ENCODE data around the gene RAB25.
A peak's percentile ranks its signal among the peaks of the same experiment; 100 is the strongest.

RAB25 gene

DNA sequence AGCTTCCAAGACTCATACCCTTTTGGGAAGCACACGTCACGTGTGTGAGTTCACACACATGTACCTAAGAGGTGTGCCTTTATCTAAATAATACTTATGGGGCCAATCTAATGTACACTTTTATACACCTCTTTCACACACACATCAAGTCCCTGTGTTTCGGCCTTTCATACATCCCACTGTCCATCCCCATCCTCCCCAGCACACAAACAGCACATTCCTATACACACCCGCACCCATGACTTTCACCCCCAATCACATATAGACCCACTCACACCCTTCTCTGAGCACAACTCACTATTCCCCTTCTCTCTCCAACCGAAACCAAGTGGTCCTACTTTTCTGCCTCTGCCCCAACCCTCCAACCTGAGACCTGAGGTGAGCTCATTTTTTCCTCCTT, 17.8 kb downstream of the RAB25 start:
- DNase-seq (ENCODE audit: low read depth in 2 of 2), result no peak

DNA sequence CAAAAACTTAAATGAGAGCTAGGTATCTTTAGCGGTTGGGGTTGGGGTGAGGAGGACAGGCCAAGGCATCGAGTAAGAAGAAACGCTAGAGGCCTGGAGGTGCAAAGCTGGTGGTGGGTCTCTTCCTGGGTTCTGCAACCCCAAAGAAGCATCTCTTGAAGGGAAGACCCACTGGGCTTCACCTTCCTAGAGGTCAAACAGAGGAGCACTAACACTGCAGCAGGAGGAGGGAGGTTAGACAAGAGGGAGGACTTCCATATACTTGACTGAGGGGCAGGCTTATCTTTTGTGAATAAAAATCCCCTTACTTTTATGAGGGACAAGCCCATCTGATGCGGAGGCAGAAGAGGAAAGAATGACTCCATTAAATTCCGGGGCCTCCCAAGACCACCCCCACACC, 18.8 kb downstream of the RAB25 start:
- no peak for DNase-seq (ENCODE audit: low read depth in 2 of 2)

DNA sequence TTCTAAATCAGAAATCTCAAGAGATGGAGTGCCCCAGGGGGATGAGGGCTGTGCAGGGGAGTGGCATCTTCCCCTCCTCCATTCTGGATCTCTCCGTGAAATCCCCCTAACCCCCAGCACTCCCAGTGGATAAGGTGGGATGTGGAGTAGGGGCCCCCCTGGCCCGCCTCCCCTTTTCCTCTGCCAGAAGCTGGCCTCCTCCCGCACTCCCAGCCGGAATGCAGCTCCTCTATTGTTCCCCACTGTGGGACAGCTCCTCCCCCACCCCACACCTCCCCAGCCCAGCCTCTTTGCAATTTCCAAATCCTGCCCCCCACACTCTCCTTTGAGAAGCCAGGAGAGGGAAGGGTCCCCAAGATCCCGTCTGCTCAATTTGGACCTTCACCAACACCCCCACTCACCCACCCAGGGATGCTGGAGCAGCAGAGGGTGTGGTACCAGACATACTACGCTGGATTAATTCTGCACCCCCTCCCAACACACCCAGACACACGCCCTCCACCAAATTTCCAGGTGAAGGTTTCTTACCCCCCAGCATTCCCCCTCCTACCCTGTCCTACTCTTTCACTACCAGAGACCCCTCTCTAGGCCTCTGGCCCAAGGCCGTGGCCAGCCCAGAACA, 19.4 kb downstream of the RAB25 start:
- no peak for DNase-seq (ENCODE audit: low read depth in 2 of 2)

DNA sequence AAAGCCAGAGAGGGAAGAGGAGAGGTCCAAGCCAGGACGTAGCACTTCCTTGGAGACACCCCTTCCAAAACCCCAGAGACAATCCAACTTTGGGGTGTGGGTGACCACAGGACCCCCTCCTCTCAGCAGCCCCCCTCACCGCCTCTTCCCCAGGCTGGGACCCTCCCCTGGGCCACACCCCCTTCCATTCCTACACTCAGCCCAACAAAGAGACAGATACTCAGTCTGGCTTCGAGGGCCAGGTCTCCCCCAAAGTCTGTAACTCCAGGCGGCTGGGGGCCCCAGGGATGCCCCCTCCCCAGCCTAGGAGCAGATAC, 19.9 kb downstream of the RAB25 start:
- no peak for DNase-seq (ENCODE audit: low read depth in 2 of 2)

DNA sequence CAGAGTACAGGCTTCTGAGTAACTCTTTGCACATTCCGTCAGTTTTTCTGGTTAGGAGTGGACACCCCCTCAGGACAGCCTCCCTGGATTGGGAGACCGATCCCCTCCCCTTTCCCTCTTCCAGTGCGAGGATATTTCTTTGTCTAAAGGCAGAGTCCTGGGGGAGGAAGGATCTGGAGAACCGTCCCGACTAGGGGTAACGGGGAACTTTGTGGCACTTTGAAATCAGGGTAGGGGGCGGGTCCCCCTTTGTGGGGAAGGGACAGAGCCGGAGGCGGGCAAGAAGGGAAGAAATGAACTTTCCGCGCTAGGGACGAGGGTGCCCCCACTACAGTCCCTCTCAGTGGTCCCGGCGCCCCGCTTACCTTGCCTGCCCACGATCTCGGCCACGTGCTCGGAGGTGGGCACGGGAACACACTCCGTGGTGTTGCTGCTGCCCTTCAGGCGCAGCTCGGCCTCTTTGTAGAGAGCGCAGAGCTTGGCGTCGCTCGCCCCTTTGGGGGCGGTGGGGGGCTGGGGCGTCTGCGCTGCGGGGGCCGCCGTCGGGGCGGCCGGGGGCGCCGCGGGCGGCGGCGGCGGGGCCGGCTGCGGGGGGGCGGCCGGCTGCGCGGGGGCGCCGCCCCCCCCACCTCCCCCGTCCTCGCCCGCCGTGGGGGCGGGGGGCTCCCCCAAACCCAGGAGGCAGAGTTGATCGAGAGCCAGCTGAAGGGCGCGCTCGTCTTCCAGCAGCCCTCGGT, 20.4 kb downstream of the RAB25 start:
- DNase-seq (ENCODE audit: low read depth in 2 of 2), result no peak

DNA sequence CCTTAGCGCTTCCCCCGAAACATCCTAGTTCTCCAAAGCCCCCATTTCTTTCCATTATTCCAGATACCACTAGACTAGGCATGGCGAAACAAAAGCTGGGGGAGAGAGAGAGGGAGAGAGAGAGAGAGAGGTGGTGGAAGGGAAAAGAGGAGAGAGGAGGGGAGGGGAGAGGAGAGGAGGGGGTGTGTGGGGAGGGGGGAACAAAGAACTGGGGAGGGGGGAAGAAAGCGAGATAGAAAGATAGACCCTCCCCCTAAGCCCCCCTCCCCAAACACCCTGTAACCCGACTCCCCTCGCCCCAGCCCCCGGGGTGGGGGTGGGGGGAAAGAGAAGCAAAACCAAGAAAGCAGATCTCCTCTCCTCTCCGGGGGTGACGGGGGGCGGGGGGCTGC, 21.0 kb downstream of the RAB25 start:
- no peak for DNase-seq (ENCODE audit: low read depth in 2 of 2)

DNA sequence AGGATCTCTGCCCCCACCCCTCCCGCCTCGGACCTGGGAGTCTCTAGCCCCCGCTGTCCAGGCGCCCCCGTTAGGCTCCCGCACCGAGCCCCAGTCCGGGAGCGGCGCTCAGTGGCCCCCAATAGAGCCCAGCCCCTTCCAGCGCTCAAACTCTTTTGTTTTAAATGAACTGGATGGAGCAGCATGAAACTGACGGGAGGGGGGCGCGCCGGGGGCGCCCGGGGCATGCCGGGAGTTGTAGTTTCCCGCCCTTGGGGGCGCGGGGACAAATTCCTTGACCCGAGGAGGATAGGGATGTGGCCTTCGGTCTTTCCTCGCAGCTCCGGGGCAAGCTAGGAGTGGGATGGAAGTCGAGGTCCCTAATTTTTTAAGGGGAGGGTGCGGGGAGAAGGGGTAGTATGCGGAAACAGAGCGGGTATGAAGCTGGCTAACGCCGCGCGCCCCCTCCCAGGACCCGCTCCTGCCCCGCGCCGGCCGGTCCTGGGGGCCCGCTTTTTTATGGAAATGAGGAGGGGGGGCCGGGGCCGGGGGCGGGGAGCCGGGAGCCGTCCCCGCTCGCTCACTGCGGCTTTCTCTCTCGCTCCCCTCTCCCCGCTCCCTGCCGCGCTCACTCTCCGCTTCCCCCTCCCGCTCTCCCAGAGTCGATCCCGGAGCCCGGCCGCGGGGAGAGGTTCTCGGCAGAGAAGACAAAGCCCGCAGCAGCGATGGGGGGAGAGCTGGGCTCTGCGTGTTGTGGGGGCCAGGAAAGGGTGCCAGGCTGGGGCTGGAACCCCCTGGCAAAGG, 21.5 kb downstream of the RAB25 start, which contains the start of gene MEX3A:
TSS of gene MEX3A (minus strand) at position 157 of the 783 bp plus-strand sequence. CDS start 467 bp downstream, outside the sequence.
- DNase-seq (ENCODE audit: low read depth in 2 of 2), result peak; percentile 36 to 56

DNA sequence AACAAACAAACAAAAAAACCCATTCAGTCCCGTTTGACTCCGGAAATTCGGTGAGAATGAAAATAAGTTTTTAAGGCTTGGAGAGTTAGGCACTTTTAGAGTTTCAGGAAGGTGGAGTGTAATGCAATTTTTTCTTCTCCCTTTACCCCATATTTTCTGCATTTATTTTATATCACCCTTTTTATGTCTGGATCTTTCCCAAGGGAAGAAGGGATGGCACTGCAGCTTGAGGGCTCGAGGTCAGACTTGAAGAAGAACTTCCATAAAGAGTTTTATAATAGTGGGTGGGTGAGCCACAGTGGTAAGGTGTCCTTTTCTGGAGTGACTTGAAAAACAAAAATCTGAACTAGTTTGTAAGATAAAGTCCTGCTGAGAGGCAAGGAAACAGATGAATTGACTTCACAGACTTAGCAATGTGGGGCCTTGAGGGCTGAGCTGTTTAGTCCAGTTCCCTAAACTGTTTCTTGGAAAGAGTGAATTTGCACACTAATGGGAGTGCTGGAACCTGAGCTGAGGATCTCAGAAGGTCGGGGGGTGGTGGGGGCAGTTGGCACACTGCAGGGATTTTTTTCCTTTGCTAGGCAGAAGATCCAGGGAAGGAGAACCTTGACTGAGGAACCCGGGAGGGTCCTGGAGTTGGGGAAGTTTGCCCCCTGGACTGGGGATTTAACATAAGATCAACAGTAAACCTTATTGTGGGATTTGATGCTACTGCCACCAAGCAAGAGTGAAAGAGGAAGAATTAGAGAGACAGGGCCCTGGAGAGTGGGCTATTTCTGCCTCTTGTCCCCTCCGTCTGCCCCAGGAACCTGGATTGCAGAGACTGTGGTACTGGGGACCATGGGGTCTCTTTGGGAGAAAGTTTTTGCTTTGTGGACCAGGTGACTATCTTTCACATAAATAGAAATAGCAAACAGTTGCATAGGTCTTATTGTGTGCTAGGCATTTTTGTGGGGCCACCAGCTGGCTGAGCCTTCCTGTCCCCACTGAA, 23.1 kb downstream of the RAB25 start:
- DNase-seq (ENCODE audit: low read depth in 2 of 2), result no peak

DNA sequence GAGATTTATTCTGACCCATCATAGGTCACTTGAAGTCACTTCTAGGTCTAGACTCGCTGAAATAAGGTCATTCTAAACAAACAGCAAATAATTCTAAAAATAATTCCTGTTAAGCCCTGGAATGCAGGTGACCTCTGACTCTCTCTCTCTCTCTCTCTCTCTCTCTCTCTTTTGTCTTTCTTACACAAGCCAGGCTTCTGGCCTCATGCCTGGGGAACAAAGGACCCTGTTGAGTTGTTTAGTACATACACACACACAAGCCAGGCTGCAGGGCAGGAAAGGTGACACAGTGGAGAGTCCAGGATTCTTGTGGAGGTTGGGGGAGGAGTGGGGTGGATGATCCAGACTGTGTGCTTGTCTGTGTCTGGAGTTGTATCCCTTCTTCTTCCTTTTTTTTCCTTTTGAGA, 25.3 kb downstream of the RAB25 start:
- no peak for DNase-seq (ENCODE audit: low read depth in 2 of 2)

DNA sequence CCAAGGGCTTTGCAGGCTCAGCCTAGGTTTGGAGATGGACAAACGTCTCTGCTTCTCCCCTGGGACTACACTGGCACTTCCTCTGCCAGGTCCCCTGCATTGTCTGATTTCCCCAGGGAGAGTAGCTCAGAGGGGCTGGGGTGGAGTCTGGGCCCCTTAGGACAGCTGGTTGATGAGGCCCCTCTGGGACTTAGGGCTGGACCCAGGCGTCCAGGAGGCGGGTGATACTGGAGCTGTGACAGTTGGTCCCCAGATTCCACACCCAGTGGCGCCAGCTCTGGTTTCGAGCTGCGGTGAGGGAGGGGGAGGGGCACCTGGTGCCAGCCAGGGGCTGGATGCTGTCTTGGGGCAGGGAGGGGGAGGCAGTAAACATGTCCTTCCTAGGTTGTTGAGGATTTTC, 28.7 kb downstream of the RAB25 start:
- DNase-seq (ENCODE audit: low read depth in 2 of 2), result no peak

DNA sequence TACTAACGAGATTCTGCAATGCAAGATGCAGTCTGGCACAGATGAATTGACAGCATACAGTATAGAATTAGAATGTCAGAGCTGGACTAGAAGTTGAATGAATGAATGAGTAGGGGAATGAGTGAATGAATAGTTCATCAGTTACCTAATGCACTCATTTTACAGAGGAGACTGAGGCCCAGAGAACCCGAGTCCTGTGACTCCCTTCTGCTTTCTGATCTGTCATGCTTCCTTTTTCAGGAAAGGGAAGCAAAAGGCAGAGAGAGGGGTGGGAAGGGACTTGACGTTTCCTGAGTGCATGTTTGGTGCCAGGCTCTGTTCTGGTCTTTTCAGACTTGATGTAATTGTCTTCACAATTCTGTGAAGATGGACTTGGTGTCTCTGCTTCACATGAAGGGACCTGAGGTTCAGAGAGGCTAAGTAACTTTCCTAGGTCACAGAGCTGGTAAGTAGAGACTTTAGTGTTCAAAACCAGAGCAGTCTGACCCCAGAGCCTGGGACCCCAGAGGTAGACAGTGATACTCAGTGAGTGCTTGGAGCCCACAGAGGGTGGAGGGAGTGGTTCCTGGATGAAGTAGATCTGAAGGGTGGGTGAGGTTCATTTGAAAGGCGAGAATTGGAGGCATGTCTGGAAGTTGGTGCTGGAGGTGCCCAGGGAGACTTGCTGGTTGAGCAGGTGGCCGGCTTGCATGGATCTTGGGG, 29.3 kb downstream of the RAB25 start:
- DNase-seq (ENCODE audit: low read depth in 2 of 2), result no peak

DNA sequence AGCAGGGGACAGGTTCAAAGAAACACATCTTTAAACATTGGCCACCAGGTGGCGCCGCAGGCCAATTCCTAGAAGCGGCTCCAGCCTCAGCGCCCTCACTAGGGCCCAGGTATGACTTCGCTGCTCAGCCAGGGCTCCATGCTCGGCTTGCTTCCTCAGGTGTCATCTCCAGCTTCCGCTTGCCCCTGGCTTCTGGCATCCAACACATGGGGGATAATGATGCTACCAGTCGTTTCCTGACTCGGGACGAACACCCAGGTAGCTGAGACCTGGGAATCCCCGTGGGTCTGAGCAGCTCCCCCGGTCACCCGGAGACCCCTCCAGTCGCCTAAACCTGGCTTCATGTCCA, 29.9 kb downstream of the RAB25 start:
- peak; percentile 90 to 91 for DNase-seq (ENCODE audit: low read depth in 2 of 2)

DNA sequence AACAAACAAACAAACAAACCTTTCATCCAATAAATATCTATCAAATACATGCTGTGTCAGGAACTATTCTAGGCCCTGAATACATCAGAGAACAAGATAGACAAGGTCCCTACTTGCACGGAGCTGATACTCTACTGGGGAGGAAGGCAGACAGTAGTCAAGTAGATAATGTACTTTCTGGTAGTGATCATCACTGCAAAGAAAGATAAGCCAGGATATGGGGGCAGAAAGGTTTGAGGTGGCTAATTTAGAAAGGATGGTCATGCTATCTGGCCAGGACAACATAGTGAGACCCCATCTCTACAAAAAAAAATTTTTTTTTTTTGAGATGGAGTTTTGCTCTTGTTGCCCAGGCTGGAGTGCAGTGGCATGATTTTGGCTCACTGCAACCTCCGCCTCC, 30.6 kb downstream of the RAB25 start:
- DNase-seq (ENCODE audit: low read depth in 2 of 2), result no peak

DNA sequence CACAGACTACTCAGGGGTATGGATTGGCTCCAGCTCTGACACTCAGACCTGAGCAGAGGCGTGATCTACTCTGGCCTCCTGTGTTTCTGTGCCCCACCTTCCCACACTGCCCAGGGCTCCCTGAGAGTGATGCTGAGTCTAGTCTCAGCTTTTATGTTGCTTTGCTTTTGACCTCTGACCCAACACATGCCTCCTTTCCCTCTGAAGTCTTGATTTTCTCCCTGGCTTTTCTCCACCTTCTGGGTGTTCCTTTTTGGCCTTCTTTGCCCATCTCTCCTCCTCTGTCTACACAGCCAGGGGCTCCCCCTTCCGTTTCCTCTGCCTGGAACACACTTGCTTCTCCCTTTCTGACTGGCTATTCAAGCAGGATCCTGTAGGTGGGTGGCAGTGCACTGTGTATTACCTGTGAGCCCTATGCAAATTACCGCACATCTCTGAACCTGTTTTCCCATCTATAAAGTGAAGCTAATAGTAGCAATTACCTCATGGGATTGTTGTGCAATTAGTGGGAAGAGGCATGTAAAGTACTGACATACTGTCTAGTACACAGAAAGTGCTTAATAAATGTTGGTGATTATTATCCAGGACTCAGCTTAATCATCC, 35.0 kb downstream of the RAB25 start:
- no peak for DNase-seq (ENCODE audit: low read depth in 2 of 2)

DNA sequence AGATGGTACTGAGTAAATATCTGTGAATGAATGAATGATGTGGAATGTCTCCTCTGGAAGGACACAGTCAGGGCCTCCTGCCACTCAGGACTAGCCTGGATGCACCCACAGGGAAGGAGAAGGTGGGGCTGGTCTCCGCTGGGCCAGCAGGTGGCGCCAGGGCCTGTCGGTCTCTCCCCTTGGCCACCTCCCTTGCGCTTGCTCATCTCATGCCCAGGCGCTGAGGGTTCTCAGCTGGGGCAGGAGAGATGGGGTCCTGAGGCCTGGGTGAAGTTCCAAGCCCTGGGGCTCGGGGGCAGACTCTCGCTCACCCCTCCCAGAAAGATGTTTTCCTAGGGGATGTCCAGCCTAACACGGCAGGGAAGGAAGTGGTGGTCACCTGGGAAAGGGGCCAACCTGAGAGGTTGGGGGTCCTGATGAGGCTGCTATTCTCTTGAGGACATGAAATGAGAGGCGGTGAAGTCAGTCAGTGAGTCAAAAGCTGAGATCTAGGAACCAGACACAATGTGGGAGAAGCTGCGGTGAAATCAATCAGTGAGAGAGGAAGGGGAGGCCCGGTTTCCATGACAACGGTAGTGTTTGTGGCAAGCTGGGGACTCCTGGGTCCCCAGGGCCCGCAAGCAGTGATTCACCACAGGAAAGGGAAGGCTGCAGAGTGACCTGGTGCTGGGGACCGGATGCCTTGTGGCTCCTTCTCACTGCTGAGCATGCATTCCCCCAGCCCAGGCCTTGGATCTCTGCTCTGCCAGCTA, 35.9 kb downstream of the RAB25 start:
- DNase-seq (ENCODE audit: low read depth in 2 of 2), result peak; percentile 79 to 81

DNA sequence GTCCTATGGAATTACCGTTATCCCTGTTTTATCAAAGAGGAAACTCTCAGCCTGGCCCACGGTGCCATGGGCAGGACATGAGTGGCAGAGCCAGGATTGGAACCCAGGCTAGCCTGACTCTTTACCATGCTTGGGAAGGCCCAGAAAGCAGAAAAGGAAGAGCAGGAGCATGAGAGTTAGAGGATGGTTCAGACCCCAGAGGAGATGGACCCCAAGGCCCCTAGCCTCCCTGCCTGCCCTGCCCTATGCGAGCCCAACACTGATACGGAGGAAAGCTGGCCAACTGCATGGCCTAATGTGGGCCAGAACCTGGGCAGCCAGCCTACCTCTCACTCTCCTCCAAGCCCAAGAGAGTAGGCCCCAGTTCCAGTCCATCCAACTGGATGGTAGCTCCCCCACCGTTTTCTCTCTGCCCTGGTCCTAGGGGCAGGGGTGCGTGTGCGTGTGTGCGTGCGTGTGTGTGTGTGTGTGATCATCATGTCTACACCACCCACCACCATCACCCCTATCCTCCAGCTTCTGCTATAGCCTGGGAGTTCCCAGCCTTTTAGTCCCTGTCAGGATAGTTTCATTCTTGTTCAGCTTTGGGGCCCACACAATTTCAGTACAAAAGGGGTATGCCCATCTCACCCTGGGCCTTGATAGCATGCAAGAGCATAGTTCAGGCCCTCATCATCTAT, 36.7 kb downstream of the RAB25 start:
- DNase-seq (ENCODE audit: low read depth in 2 of 2), result no peak

DNA sequence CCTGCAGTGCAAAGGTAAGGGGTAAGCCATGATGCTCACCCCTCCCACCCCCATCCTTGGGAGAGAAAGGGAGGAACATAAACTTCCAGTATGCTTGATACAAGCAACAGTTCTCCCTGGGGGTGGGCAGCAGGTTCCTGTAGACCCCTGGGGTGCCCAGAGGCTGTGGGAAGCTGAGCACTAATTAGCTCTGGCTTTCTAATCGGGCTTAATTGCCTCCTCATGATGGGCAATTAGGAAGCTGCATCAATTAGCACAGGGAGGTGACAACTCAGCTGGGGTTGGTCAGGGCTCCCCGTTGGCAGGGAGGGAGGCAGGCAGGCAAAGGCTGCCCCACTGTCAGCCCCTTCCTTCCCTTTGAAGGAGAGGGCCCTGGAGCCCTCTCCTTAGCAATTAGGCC, 37.8 kb downstream of the RAB25 start:
- no peak for DNase-seq (ENCODE audit: low read depth in 2 of 2)

DNA sequence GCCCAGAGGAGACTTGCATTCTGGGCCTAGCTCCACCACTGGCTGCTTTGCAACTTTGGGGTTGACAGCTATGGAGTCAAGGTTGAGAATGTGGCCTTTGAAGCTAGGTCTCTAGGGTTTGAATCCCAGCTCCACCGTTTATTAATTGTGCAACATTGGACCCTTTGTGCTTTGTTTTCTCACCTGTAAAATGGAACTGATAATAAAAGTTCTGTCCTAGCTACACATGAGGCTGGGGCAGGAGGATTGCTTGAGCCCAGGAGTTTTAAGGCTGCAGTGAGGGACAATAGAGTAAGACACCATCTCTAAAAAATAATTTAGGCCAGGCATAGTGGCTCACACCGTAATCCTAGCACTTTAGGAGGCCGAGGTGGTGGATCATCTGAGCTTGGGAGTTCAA, 38.3 kb downstream of the RAB25 start:
- no peak for DNase-seq (ENCODE audit: low read depth in 2 of 2)

DNA sequence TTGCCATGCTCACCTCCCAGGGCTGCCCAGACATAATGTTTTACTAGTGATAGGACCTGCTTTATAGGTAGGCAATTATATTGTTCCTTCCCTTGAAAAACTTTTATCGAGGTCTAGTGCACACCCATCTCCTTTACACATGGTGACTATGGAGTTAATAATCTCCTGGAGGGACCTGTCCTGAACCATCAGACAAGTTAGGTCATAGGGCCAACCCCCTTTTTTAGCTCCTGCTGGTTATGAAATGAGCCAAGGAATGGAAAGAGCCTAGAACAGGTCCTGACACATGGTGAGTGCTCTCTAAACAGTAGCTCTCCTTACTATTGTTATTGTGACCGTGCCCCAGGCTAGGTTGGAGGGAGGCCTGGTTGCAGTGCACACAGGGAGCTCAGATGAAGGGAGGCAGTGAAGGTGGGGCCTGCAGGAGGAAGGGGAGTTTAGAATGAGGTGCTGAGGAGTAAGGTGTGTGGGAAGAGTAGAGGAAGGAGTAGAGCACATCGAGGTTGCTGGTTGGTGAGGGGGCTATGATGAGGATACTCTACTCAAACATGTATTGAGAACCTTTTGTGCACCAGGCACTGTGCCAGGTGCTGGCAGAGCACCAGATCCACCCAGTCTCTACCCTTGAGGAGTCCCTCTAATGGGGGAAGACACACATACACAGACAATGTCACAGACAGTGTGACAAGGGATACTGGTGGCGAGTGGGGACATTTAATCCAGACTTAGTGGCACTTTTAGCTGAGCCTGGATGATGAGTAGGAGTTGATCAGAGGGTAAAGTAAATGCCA, 39.4 kb downstream of the RAB25 start:
- DNase-seq (ENCODE audit: low read depth in 2 of 2), result no peak
